GM19455 (cell line): ENCODE data around the gene LTA4H.

ENCODE experiments used
- ATAC-seq: cut with Tn5 transposase; IDR thresholded peaks from one replicate; pipeline ENCODE4 v1.9.1; 2021; ENCODE audit not compliant: unreplicated experiment

Gene LTA4H

GRCh38 chr12:96036765-96037455, 1.5 kb upstream of the LTA4H start:
- no peak for ATAC-seq

- ATAC-seq: no peak
Observed at GRCh38 chr12:96034621-96035282, 635 bp downstream of the LTA4H start.

- ATAC-seq: no peak
Observed at GRCh38 chr12:96033549-96034389, 1.6 kb downstream of the LTA4H start.

- ATAC-seq: no peak
Observed at GRCh38 chr12:96029826-96030225, 5.6 kb downstream of the LTA4H start.

GRCh38 chr12:96028538-96028937, 6.8 kb downstream of the LTA4H start:
- no peak for ATAC-seq

GRCh38 chr12:96026331-96026730, 9.1 kb downstream of the LTA4H start:
- no peak for ATAC-seq

DNA sequence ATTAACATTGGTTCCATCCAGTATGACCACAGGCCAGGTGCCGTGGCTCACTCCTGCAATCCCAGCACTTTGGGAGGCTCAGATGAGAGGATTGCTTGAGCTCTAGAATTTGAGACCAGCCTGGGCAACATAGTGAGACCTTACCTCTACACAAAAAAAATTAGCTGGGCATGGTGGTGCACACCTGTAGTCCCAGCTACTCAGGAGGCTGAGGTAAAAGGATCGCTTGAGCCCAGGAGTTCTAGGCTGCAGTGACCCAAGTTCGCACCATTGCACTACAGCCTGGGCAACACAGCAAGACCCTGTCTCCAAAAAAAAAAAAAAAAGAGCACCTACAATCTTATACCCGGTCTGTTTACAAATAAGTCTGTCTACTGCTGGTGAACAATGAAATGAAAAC, 9.9 kb downstream of the LTA4H start:
- ATAC-seq: no peak

DNA sequence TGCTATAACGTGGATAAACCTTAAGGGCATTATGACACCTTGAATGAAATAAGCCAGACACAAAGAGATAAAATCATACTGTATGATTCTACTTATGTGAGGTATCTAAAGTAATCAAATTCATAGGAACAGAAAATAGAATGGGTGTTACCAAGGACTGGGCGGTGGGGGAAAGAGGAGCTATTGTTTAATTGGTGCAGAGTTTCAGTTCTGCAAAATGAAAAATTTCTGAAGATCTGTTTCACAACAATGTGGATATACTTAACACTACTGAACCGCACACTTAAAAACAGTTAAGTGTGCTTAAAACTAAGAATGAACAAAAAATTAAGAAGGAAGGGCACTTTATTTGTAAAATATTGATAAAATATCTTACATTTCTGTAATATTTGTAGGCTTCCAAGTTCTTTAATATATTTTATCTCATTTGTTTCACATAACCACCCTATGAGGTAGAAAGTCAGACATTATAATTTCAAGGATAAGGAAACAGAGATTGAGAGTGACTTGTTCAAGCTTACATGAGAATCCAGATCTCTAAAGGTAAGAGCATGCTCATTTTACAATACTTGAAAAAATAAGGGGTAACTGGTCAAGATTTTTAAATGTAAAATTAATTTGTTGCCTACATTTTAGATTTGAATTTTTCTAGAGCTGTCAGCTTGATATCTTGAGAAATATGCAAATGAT, 14.9 kb downstream of the LTA4H start:
- ATAC-seq: peak; percentile 97

GRCh38 chr12:96015672-96016071, 19.7 kb downstream of the LTA4H start:
- no peak for ATAC-seq

DNA sequence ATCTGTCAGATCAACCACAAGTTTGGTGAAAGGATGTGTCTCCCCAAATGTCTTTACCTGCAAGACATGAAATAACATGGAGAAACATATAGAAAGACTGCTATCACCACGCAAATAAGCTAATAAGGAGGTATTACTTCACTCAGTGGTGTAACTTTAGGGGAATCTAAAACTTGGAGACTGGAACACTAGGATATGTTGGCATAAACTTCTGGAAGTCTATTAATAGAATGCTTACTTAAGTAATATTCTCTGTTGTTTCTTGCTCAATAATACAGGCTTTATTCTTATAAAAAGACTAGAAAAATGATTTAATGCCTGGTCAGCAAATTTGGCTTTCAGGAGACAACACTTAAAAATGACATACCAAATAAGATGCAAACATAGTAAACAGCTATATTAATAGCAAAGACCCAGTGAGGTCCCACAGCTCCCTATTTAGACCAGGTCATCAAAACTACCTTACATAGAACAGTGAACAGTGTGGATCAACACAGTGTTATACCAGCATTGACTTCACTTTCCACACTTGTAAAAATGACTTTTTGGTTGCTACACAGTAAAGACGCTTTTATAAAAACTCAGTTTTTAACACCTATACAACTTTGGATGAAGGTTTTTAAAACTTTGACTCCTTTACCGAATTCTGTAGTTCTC, 20.3 kb downstream of the LTA4H start:
- ATAC-seq: no peak

DNA sequence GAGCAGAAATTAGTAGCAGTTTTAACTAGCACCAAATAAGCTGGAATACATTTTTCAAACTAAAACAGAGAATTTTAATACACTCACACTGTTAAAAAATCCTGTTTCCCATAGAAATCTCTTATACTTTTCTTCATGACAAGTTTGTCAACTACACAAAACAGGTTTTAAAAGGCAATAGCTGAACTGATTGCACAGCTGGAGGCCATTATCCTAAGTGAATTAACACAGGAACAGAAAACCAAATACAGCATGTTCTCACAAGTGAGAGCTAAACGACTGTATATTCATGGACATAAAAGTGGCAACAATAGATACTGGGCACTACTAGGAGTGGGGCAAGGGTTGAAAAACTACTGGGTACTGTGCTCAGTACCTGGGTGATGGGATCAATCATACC, 27.7 kb downstream of the LTA4H start:
- no peak for ATAC-seq

DNA sequence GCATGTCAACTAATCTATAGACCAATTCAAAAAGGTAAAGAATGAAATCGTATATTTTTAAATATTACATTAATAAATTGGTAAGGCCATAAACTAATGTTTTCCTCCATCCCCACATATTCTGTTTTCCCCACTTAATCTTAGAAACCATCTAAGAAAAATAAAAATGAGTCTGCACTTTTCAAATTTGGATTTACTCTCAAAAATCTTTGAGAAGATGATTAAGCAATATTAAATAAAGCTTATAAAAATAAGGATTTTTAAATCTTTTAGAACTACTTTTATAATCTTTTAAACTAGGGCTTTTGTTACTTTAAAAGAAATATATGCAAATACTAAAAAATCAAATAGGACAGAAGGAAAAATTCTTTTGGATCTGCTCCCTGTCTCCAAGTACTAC, 28.7 kb downstream of the LTA4H start:
- ATAC-seq: no peak

DNA sequence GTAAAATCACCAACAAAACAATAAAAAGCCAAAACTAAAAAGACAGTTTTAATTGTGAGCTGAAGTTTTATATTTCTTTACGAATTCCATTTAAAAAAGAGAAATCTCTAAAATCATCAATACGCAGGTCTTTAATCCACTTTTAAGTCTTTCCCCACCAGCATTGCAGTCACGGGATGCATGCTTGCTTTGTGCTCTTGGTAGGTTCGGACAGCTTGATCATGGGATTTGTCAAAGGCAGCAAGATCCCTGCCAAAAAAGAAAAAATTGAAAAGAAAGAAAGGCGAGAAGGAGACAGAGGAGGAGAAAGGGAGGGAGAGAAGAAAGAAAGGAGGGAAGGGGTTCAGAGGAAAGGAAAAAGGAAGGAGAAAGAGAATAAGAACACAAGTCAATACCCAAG, 34.5 kb downstream of the LTA4H start:
- ATAC-seq: no peak

- no peak for ATAC-seq
Observed at GRCh38 chr12:95999484-95999883, 35.9 kb downstream of the LTA4H start.

- ATAC-seq: peak; percentile 96
Observed at GRCh38 chr12:95998611-95999286, 36.6 kb downstream of the LTA4H start.

GRCh38 chr12:95997911-95998510, 37.4 kb downstream of the LTA4H start:
- no peak for ATAC-seq

GRCh38 chr12:95997276-95997675, 38.1 kb downstream of the LTA4H start:
- no peak for ATAC-seq

GRCh38 chr12:95996034-95996658, 39.2 kb downstream of the LTA4H start, which contains the start of gene HAL:
Gene HAL, minus strand, starts transcription at chr12:95996344. Its CDS starts 434 bp downstream, at chr12:95995910.
- ATAC-seq: no peak
